Stimulated activated CD8-positive, alpha-beta memory T cell treated with anti-CD3 and anti-CD28 coated beads, Interleukin-2, amount 100 ng/mL, for 48 hours (primary cell): ENCODE data around the gene RTTN.

Source experiments
- DNase-seq, 2 donors: peaks; one replicate each; pipeline ENCODE4 v3.0.0-alpha.2; 2020; ENCODE audit warnings: low read depth in 2 of 2

The RTTN gene

GRCh38 chr18:70025580-70025979, 179.9 kb downstream of the RTTN start:
- no peak for DNase-seq

- no peak for DNase-seq
These were observed 180.7 kb downstream of the RTTN start for GRCh38 chr18:70024829-70025228.

GRCh38 chr18:70024093-70024492, 181.4 kb downstream of the RTTN start:
- DNase-seq, result no peak

GRCh38 chr18:70022636-70023035, 182.9 kb downstream of the RTTN start:
- DNase-seq, result no peak

- no peak for DNase-seq
These were observed 184.0 kb downstream of the RTTN start for GRCh38 chr18:70021498-70021897.

- DNase-seq, result no peak
These were observed 184.4 kb downstream of the RTTN start for GRCh38 chr18:70021043-70021442.

- DNase-seq, result no peak
These were observed 185.5 kb downstream of the RTTN start for GRCh38 chr18:70019991-70020390.

- DNase-seq, result no peak
These were observed 186.4 kb downstream of the RTTN start for GRCh38 chr18:70019136-70019535.

- no peak for DNase-seq
These were observed 190.4 kb downstream of the RTTN start for GRCh38 chr18:70015127-70015526.

- DNase-seq, result no peak
These were observed 199.9 kb downstream of the RTTN start for GRCh38 chr18:70005580-70005979.

- no peak for DNase-seq
These were observed 200.8 kb downstream of the RTTN start for GRCh38 chr18:70004696-70005095.

- DNase-seq, result no peak
These were observed 205.8 kb downstream of the RTTN start for GRCh38 chr18:69999656-70000055.

GRCh38 chr18:69998523-69998987, 206.9 kb downstream of the RTTN start:
- DNase-seq, result no peak

GRCh38 chr18:69996951-69997798, 208.3 kb downstream of the RTTN start:
- no peak for DNase-seq

- no peak for DNase-seq
These were observed 209.1 kb downstream of the RTTN start for GRCh38 chr18:69996417-69996816.

- no peak for DNase-seq
These were observed 209.7 kb downstream of the RTTN start for GRCh38 chr18:69995774-69996173.

- DNase-seq, result no peak
These were observed 212.7 kb downstream of the RTTN start for GRCh38 chr18:69992776-69993175.

GRCh38 chr18:69987870-69988269, 217.6 kb downstream of the RTTN start:
- DNase-seq, result no peak

- no peak for DNase-seq
These were observed 220.2 kb downstream of the RTTN start for GRCh38 chr18:69985239-69985638.

- DNase-seq, result no peak
These were observed 223.1 kb downstream of the RTTN start for GRCh38 chr18:69982417-69982816.

- no peak for DNase-seq
These were observed 223.5 kb downstream of the RTTN start for GRCh38 chr18:69981948-69982347.

- DNase-seq, result no peak
These were observed 224.3 kb downstream of the RTTN start for GRCh38 chr18:69980982-69981804.

GRCh38 chr18:69980509-69980908, 225.0 kb downstream of the RTTN start:
- DNase-seq, result no peak
